K562 (cell line): ENCODE measurements around the gene MT4. TPM values are rescaled to one million over a fixed set of nuclear protein-coding genes. Genes with fewer than 3 reads are reported as not detected.

ENCODE experiments used
- BRD9 ChIP-seq: fragments of 450-650 bp; IDR thresholded peaks from 2 replicates; pipeline ENCODE4 v1.6.1; 2018; ENCODE audit warnings: low read depth; ENCODE audit not compliant: partially characterized antibody
- CTBP1 ChIP-seq: fragments of 450-650 bp; IDR thresholded peaks from 2 replicates; pipeline ENCODE4 v1.6.1; 2016; ENCODE audit warnings: borderline replicate concordance
- DACH1 ChIP-seq: fragments of 450-650 bp; IDR thresholded peaks from 2 replicates; pipeline ENCODE4 v1.6.1; 2018; ENCODE audit not compliant: partially characterized antibody
- GABPB1 ChIP-seq: sonication (generic); formaldehyde crosslinking; IDR thresholded peaks from 2 replicates; pipeline ENCODE4 v1.8.0; 2022; ENCODE audit warnings: mild to moderate bottlenecking, missing genetic modification reagents
- ILF3 ChIP-seq: fragments of 450-650 bp; IDR thresholded peaks from 2 replicates; pipeline ENCODE4 v1.6.1; 2018; ENCODE audit warnings: antibody characterized with exemption, mild to moderate bottlenecking, moderate library complexity, borderline replicate concordance
- KAT2B ChIP-seq: IDR thresholded peaks from one replicate; pipeline ENCODE4 v1.6.1; 2012; ENCODE audit warnings: low read depth, mild to moderate bottlenecking, control low read depth, inconsistent platforms, low read length, moderate library complexity
- KDM2B ChIP-seq: fragments of 250-450 bp; sonication (Bioruptor Pico); IDR thresholded peaks from 2 replicates; pipeline ENCODE4 v1.8.0; 2021; ENCODE audit warnings: mild to moderate bottlenecking, moderate library complexity
- MAFG ChIP-seq: fragments of 450-650 bp; conservative IDR thresholded peaks from 2 replicates; pipeline ENCODE4 v1.6.1; 2016; ENCODE audit warnings: missing genetic modification characterization, missing compliant biosample characterization
- MYC ChIP-seq, 2 experiments: fragments of 250-450 bp in 1 of 2; sonication (Bioruptor Pico) in 1 of 2; IDR thresholded peaks; 2 replicates each; pipeline versions ENCODE4 v1.5.1 to v1.6.1; 2012 to 2021; ENCODE audit warnings: low read depth in 2 of 2, borderline replicate concordance in 1 of 2, improper control_type of control experiment in 1 of 2, low read length in 1 of 2, mild to moderate bottlenecking in 1 of 2, moderate library complexity in 1 of 2
- PHF21A ChIP-seq: fragments of 450-650 bp; IDR thresholded peaks from 2 replicates; pipeline ENCODE4 v1.6.1; 2017; ENCODE audit warnings: low read depth, borderline replicate concordance
- TGIF2 ChIP-seq: sonication (generic); formaldehyde crosslinking; IDR thresholded peaks from 2 replicates; pipeline ENCODE4 v1.8.1; 2022; ENCODE audit warnings: mild to moderate bottlenecking, missing genetic modification reagents, moderate library complexity
- ZEB2 ChIP-seq: fragments of 450-650 bp; IDR thresholded peaks from 2 replicates; pipeline ENCODE4 v1.6.1; 2016
- ZNF134 ChIP-seq: fragments of 250-450 bp; sonication (Bioruptor Pico); conservative IDR thresholded peaks from 2 replicates; pipeline ENCODE4 v1.4.0; 2020
- ZNF561 ChIP-seq: fragments of 450-650 bp; formaldehyde crosslinking; conservative IDR thresholded peaks from 2 replicates; pipeline ENCODE4 v1.4.0; 2020; ENCODE audit warnings: mild to moderate bottlenecking, moderate library complexity
- polyA plus RNA-seq, 8 experiments: library from polyadenylated mRNA; depleted of rRNA in 4 of 8; stranded (reverse) in 5 of 8; unstranded in 3 of 8; fragments of >200 nt; fragmentation: Nextera tagmentation in 2 of 8; fragmentation: Illumina TruSeq in 1 of 8; extraction: Ambion mirVana in 2 of 8; extraction: Trizol in 1 of 8; gene quantifications; 2 replicates each; pipeline versions ENCODE4 v1.2.1 to v1.2.3, GENCODE V29; 2011 to 2014; ENCODE audit warnings: inconsistent platforms in 1 of 8, missing spikeins in 1 of 8
- total RNA-seq, 7 experiments: library from RNA; depleted of rRNA in 6 of 7; stranded (reverse); fragments of >200 nt in 6 of 7; fragmentation: Illumina TruSeq in 2 of 7; extraction: Trizol in 2 of 7; gene quantifications; 2 replicates each; pipeline versions ENCODE4 v1.2.1 to v1.2.3, GENCODE V29; 2011 to 2021; ENCODE audit warnings: low replicate concordance in 1 of 7
- TF ChIP-seq, protein P1 (sequence below): fragments of 250-450 bp; sonication (Bioruptor Pico); IDR thresholded peaks from 2 replicates; pipeline ENCODE4 v1.5.0; 2021; ENCODE audit warnings: mild to moderate bottlenecking, borderline replicate concordance
- TF ChIP-seq, protein P2 (sequence below), 3 experiments: fragments of 200-800 bp in 1 of 3; fragments of 250-450 bp in 1 of 3; fragments of 450-650 bp in 1 of 3; sonication (Bioruptor Pico) in 1 of 3; sonication (Bioruptor generic) in 1 of 3; formaldehyde crosslinking in 1 of 3; IDR thresholded peaks; 2 replicates each; pipeline versions ENCODE4 v1.6.1 to v1.8.0; 2016 to 2022; ENCODE audit warnings: mild to moderate bottlenecking in 2 of 3, missing genetic modification characterization in 2 of 3, missing compliant biosample characterization in 1 of 3, moderate library complexity in 1 of 3
- TF ChIP-seq, protein P3 (sequence below): fragments of 450-650 bp; IDR thresholded peaks from 2 replicates; pipeline ENCODE4 v1.6.1; 2016; ENCODE audit warnings: missing biosample characterization, missing genetic modification characterization
- TF ChIP-seq, protein P4 (sequence below): sonication (generic); formaldehyde crosslinking; IDR thresholded peaks from 2 replicates; pipeline ENCODE4 v1.8.0; 2022; ENCODE audit warnings: mild to moderate bottlenecking, missing genetic modification reagents, borderline replicate concordance

Gene MT4
- total and polyA plus RNA-seq, 9 of the 15 experiments (the other 6 are each of a cell fraction or from before 2014, with no cell fraction given) = not detected

DNA sequence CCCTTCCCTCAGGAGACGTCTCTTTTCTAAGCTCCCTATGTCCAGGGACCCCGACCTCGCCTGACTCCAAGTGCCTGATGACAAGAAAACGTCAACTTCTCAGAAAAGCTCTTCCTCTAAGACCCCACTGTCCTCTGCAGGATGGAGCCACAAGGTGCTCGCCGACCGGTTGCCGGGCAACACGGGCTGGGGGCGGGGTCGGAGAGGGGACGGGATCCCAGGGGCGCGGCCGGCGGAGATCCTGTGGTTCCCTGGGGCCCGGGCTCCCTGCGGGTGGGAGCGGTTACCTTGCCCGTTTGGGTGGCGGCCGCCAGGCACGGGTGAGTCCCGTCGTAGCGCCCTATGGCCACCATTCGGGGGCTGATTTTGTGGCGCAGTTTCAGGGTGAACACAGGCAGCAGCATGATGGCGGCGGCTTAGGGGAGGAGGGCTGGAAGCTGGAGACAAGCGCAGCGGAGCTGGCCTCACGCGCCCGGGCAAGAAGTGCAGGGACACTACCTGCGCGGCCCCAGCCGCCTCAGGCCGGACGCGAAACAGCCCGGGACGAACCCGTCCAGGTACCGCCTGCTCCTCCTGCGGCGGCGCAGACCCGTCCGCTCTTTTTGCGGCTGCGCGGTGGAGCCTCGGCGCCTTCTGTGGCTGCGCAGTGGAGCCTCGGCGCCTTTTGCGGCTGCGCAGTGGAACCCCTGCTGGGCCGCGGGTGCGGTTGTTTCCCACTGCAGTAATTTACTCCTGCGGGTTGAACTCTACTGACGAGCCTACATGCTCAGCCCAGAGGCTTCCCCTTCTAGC, 45.2 kb upstream of the MT4 start, which contains the start of gene BBS2 (continued):
- TF ChIP-seq, protein P1, sequence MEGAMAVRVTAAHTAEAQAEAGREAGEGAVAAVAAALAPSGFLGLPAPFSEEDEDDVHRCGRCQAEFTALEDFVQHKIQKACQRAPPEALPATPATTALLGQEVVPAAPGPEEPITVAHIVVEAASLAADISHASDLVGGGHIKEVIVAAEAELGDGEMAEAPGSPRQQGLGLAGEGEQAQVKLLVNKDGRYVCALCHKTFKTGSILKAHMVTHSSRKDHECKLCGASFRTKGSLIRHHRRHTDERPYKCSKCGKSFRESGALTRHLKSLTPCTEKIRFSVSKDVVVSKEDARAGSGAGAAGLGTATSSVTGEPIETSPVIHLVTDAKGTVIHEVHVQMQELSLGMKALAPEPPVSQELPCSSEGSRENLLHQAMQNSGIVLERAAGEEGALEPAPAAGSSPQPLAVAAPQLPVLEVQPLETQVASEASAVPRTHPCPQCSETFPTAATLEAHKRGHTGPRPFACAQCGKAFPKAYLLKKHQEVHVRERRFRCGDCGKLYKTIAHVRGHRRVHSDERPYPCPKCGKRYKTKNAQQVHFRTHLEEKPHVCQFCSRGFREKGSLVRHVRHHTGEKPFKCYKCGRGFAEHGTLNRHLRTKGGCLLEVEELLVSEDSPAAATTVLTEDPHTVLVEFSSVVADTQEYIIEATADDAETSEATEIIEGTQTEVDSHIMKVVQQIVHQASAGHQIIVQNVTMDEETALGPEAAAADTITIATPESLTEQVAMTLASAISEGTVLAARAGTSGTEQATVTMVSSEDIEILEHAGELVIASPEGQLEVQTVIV (CRISPR knock-in tag) = no peak
- TF ChIP-seq, protein P2, sequence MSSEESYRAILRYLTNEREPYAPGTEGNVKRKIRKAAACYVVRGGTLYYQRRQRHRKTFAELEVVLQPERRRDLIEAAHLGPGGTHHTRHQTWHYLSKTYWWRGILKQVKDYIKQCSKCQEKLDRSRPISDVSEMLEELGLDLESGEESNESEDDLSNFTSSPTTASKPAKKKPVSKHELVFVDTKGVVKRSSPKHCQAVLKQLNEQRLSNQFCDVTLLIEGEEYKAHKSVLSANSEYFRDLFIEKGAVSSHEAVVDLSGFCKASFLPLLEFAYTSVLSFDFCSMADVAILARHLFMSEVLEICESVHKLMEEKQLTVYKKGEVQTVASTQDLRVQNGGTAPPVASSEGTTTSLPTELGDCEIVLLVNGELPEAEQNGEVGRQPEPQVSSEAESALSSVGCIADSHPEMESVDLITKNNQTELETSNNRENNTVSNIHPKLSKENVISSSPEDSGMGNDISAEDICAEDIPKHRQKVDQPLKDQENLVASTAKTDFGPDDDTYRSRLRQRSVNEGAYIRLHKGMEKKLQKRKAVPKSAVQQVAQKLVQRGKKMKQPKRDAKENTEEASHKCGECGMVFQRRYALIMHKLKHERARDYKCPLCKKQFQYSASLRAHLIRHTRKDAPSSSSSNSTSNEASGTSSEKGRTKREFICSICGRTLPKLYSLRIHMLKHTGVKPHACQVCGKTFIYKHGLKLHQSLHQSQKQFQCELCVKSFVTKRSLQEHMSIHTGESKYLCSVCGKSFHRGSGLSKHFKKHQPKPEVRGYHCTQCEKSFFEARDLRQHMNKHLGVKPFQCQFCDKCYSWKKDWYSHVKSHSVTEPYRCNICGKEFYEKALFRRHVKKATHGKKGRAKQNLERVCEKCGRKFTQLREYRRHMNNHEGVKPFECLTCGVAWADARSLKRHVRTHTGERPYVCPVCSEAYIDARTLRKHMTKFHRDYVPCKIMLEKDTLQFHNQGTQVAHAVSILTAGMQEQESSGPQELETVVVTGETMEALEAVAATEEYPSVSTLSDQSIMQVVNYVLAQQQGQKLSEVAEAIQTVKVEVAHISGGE (CRISPR knock-in tag; IDR thresholded peaks at IDR 0.05) = peak in 1 of 3 experiments; percentile 46; a peak in 2 of 6 replicates
- TF ChIP-seq BRD9 (no peak), KAT2B (no peak), MAFG (no peak), CTBP1 (peak; percentile 89), PHF21A (no peak), TGIF2 (no peak), ZNF134 (CRISPR knock-in tag) (no peak), MYC (IDR thresholded peaks at IDR 0.05; ENCODE audit: low read depth, low read length) (peak; percentile 50; the same call in 1 of the 2 replicates), MYC (CRISPR knock-in tag; IDR thresholded peaks at IDR 0.05; ENCODE audit: borderline replicate concordance, low read depth) (no peak), DACH1 (no peak), GABPB1 (CRISPR knock-in tag) (peak; percentile 62), ZEB2 (peak; percentile 37; the same call in 1 of the 2 replicates), ZNF561 (CRISPR knock-in tag) (no peak), KDM2B (CRISPR knock-in tag) (0 out of 2 replicates have a peak, but pooled peaks have one; percentile 1), ILF3 (no peak)
- TF ChIP-seq, protein P3, sequence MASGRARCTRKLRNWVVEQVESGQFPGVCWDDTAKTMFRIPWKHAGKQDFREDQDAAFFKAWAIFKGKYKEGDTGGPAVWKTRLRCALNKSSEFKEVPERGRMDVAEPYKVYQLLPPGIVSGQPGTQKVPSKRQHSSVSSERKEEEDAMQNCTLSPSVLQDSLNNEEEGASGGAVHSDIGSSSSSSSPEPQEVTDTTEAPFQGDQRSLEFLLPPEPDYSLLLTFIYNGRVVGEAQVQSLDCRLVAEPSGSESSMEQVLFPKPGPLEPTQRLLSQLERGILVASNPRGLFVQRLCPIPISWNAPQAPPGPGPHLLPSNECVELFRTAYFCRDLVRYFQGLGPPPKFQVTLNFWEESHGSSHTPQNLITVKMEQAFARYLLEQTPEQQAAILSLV (tag) = no peak
- TF ChIP-seq, protein P4, sequence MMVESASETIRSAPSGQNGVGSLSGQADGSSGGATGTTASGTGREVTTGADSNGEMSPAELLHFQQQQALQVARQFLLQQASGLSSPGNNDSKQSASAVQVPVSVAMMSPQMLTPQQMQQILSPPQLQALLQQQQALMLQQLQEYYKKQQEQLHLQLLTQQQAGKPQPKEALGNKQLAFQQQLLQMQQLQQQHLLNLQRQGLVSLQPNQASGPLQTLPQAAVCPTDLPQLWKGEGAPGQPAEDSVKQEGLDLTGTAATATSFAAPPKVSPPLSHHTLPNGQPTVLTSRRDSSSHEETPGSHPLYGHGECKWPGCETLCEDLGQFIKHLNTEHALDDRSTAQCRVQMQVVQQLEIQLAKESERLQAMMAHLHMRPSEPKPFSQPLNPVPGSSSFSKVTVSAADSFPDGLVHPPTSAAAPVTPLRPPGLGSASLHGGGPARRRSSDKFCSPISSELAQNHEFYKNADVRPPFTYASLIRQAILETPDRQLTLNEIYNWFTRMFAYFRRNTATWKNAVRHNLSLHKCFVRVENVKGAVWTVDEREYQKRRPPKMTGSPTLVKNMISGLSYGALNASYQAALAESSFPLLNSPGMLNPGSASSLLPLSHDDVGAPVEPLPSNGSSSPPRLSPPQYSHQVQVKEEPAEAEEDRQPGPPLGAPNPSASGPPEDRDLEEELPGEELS (CRISPR knock-in tag) = 0 out of 2 replicates have a peak, but pooled peaks have one; percentile 47
